Measurements from ENCODE around the gene GRIN2A.

Gene GRIN2A

GRCh38 chr16:9805109-9805508, 377.1 kb downstream of the GRIN2A start:
- DNase-seq = no peak

- DNase-seq = no peak
Observed at GRCh38 chr16:9802160-9802559, 380.1 kb downstream of the GRIN2A start.

- no peak for DNase-seq
Observed at GRCh38 chr16:9801651-9802050, 380.6 kb downstream of the GRIN2A start.

GRCh38 chr16:9800186-9800738, 382.0 kb downstream of the GRIN2A start:
- no peak for DNase-seq

GRCh38 chr16:9798952-9799580, 383.2 kb downstream of the GRIN2A start:
- no peak for DNase-seq

- DNase-seq = no peak
Observed at GRCh38 chr16:9798474-9798873, 383.8 kb downstream of the GRIN2A start.

GRCh38 chr16:9797306-9797705, 384.9 kb downstream of the GRIN2A start:
- no peak for DNase-seq

- no peak for DNase-seq
Observed at GRCh38 chr16:9793623-9794022, 388.6 kb downstream of the GRIN2A start.

GRCh38 chr16:9791556-9791955, 390.7 kb downstream of the GRIN2A start:
- DNase-seq = no peak

- DNase-seq = no peak
Observed at GRCh38 chr16:9790199-9790598, 392.0 kb downstream of the GRIN2A start.

- no peak for DNase-seq
Observed at GRCh38 chr16:9787717-9788116, 394.5 kb downstream of the GRIN2A start.

GRCh38 chr16:9780831-9781230, 401.4 kb downstream of the GRIN2A start:
- no peak for DNase-seq

- DNase-seq = no peak
Observed at GRCh38 chr16:9778849-9779248, 403.4 kb downstream of the GRIN2A start.

GRCh38 chr16:9775998-9776397, 406.2 kb downstream of the GRIN2A start:
- no peak for DNase-seq

GRCh38 chr16:9773289-9773688, 408.9 kb downstream of the GRIN2A start:
- DNase-seq = no peak

GRCh38 chr16:9772526-9773225, 409.6 kb downstream of the GRIN2A start:
- no peak for DNase-seq

- no peak for DNase-seq
Observed at GRCh38 chr16:9766891-9767290, 415.3 kb downstream of the GRIN2A start.

- DNase-seq = no peak
Observed at GRCh38 chr16:9763505-9763904, 418.7 kb downstream of the GRIN2A start.

GRCh38 chr16:9761870-9762269, 420.4 kb downstream of the GRIN2A start:
- DNase-seq = no peak

- DNase-seq = no peak
Observed at GRCh38 chr16:9757687-9758086, 424.5 kb downstream of the GRIN2A start.

- no peak for DNase-seq
Observed at GRCh38 chr16:9756434-9756833, 425.8 kb downstream of the GRIN2A start.

GRCh38 chr16:9755081-9755480, 427.1 kb downstream of the GRIN2A start:
- DNase-seq = no peak

- no peak for DNase-seq
Observed at GRCh38 chr16:9741776-9742175, 440.5 kb downstream of the GRIN2A start.

- DNase-seq = no peak
Observed at GRCh38 chr16:9739301-9739700, 442.9 kb downstream of the GRIN2A start.

GRCh38 chr16:9738690-9739089, 443.5 kb downstream of the GRIN2A start:
- no peak for DNase-seq
